GM12873 (cell line): ENCODE data around the gene MARVELD3.

Experiments used
- CTCF ChIP-seq: IDR thresholded peaks from 2 replicates; pipeline ENCODE4 v1.5.1; 2012; ENCODE audit warnings: low read depth, mild to moderate bottlenecking, moderate library complexity, low read length, control low read depth; ENCODE audit not compliant: insufficient read depth; ENCODE audit errors: missing control alignments

MARVELD3 gene

DNA sequence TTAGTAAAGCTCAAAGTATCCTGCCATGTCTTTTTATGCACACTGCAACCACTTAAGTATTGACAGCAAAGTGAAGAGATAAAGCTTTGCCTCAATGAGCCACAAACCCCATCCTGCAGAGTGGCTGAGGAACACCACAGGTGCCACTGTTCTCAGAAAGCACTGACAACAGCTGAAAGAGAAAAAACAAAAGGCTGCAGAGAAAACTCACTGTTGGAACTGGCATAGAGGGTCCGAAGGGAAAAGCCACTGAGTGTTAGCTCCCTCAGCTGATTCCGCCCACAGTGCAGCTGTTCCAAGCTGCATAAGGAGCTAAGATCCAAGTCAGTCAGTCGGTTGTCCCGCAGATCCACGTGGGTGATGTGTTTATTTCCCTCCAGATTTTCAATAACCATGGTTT is 50.3 kb downstream of the MARVELD3 start:
- TF ChIP-seq CTCF: no peak

DNA sequence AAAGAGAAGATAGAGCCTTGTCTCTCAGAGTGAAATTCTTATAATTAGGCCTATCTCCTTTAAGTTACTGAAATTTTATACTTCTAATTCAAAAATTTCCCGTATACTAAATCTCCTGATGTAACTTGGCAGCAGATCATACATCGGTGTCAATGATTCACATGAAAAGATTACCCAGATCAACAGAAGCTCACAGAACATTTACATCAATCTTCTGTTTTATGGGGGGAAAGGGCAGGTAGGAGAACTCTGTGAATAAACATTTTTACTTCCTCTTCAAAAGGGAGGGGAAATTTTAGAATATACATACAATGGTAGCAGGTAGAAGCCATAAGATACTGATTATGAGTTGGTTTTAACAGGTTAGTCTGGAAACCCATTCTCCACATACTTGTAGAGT is 55.4 kb downstream of the MARVELD3 start:
- TF ChIP-seq CTCF: no peak
